ENCODE results near the gene NR2F1-AS1. TPM values are rescaled to one million over a fixed set of nuclear protein-coding genes. Genes with fewer than 3 reads are reported as not detected.

NR2F1-AS1 gene
- total and polyA plus RNA-seq, 2 experiments from 2014 or later = 0.59 to 4.5 TPM

DNA sequence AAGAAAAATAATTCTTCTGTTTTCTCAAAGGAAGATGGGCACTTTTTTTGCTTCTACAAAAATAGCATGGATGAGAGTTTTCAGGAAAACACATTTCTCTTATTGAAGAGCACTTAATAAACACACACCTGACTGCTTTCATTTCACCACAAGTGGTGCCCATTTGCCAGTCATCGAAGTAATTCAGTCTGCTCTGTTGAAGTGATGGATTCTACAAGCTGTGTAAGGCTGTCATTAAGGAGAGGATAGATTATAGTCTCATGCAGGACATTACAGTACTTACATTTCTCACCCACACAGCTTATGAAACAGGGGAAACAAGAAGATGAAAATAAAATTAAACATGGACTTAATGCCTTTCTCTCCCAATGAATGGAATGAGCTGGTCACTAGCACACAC, 165.2 kb downstream of the NR2F1-AS1 start:
- no peak for TF ChIP-seq EZH2phosphoT487 (IDR thresholded peaks at IDR 0.05; ENCODE audit: unreplicated experiment)
- H3K27ac ChIP-seq (ENCODE audit: low read depth) = no peak overlapping the region
- H3K79me2 ChIP-seq (replicated peaks; ENCODE audit: insufficient read depth) = no peaks in the 10 kb centered on the region
- H3K4me3 Mint-ChIP-seq = no peak overlapping the region
- no peaks in the 10 kb centered on the region for H3K36me3 ChIP-seq (ENCODE audit: insufficient read depth)
- H3K36me3 Mint-ChIP-seq (ENCODE audit: low read depth) = no peaks in the 10 kb centered on the region
- H2AFZ ChIP-seq = no peak overlapping the region
- no peaks in the 10 kb centered on the region; the same call in 2 of the 3 replicates for H3K9me3 Mint-ChIP-seq
- H3F3A ChIP-seq (replicated peaks; ENCODE audit: low read depth) = no peaks in the 10 kb centered on the region
- peaks cover 23% of the 10 kb centered on the region for H3K4me1 Mint-ChIP-seq
- H3K27me3 Mint-ChIP-seq (ENCODE audit: insufficient read depth, low read depth, poor library complexity) = peaks cover 2% of the 10 kb centered on the region
- no peaks in the 10 kb centered on the region for H4K20me1 ChIP-seq (replicated peaks; ENCODE audit: insufficient read depth)
- H3K4me1 ChIP-seq (ENCODE audit: insufficient read depth) = 0 out of 2 replicates have a peak, but pooled peaks cover 7% of the 10 kb centered on the region
- ATAC-seq (no peak), DNase-seq (ENCODE audit: low spot score) (no peak)
- H3K9me2 ChIP-seq (ENCODE audit: insufficient read depth) = no peaks in the 10 kb centered on the region
- H3K4me2 ChIP-seq = no peak overlapping the region
- no peaks in the 10 kb centered on the region for H3K27me3 ChIP-seq (ENCODE audit: insufficient read depth)
- no peak overlapping the region for H3K27ac Mint-ChIP-seq
- no peak overlapping the region for H3K4me3 ChIP-seq

DNA sequence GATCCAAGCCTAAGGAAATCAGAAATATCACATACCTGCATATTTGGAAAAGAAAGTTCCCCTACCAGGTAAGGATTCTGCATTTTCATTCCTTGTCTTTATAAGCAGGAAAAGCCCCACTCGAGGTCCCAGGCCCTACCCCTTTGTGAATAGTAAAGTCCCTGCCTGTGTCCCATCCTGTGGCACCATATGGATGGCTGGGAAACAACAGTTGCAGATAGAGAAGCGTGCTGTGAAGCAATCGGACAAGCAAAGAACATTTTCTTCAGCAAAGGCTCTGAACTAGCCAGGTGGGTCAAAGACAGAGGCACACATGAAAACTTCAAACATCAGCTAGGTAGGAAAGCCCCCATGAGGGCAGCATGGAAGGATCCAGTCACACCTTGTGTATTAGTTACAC, 169.3 kb downstream of the NR2F1-AS1 start:
- Histone ChIP-seq H3K4me1 (ENCODE audit: insufficient read depth) (peaks cover 17% of the 10 kb centered on the region), H3F3A (replicated peaks; ENCODE audit: low read depth) (no peaks in the 10 kb centered on the region), H3K27me3 (ENCODE audit: insufficient read depth) (no peaks in the 10 kb centered on the region), H3K4me2 (no peak overlapping the region), H2AFZ (peak overlapping the region; percentile 8; the same call in 1 of the 2 replicates), H4K20me1 (replicated peaks; ENCODE audit: insufficient read depth) (no peaks in the 10 kb centered on the region), H3K36me3 (ENCODE audit: insufficient read depth) (no peaks in the 10 kb centered on the region), H3K4me3 (no peak overlapping the region), H3K27ac (ENCODE audit: low read depth) (no peak overlapping the region), H3K9me2 (ENCODE audit: insufficient read depth) (no peaks in the 10 kb centered on the region), H3K79me2 (replicated peaks; ENCODE audit: insufficient read depth) (no peaks in the 10 kb centered on the region)
- peaks cover 22% of the 10 kb centered on the region for H3K4me1 Mint-ChIP-seq
- TF ChIP-seq POLR2AphosphoS5 (IDR thresholded peaks at IDR 0.05; ENCODE audit: low read depth) = no peak
- ATAC-seq (no peak), DNase-seq (ENCODE audit: low spot score) (no peak)
- H3K27ac Mint-ChIP-seq = no peak overlapping the region
- H3K36me3 Mint-ChIP-seq (ENCODE audit: low read depth) = no peaks in the 10 kb centered on the region
- H3K27me3 Mint-ChIP-seq (ENCODE audit: insufficient read depth, low read depth, poor library complexity) = peaks cover 4% of the 10 kb centered on the region
- H3K4me3 Mint-ChIP-seq = no peak overlapping the region
- H3K9me3 Mint-ChIP-seq = no peaks in the 10 kb centered on the region

DNA sequence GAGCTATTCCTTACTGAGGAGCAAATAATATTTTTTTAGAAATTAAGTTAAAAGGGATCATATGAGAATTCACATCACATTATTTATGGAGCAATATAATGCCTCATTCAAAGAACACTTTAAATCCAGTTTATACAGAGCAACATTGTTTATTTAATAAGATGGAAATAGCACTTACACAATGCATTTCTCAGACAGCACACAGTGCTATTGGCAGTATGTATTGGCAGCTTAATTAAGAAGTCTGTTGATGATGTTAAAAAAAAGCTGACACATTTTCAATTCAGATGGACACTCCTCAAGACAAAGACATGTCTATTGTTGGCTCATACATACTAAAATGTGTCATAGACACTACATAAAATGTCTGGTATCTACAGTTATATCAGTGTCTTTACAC, 171.3 kb downstream of the NR2F1-AS1 start:
- no peak overlapping the region for H3K4me3 Mint-ChIP-seq
- no peaks in the 10 kb centered on the region for H3K27me3 ChIP-seq (ENCODE audit: insufficient read depth)
- no peak overlapping the region for H3K4me3 ChIP-seq
- peaks cover 4% of the 10 kb centered on the region for H3K27me3 Mint-ChIP-seq (ENCODE audit: insufficient read depth, low read depth, poor library complexity)
- H3K9me2 ChIP-seq (ENCODE audit: insufficient read depth) = no peaks in the 10 kb centered on the region
- no peak overlapping the region for H3K4me2 ChIP-seq
- H4K20me1 ChIP-seq (replicated peaks; ENCODE audit: insufficient read depth) = no peaks in the 10 kb centered on the region
- H3K79me2 ChIP-seq (replicated peaks; ENCODE audit: insufficient read depth) = no peaks in the 10 kb centered on the region
- H3K36me3 Mint-ChIP-seq (ENCODE audit: low read depth) = no peaks in the 10 kb centered on the region
- H3F3A ChIP-seq (replicated peaks; ENCODE audit: low read depth) = no peaks in the 10 kb centered on the region
- peaks cover 23% of the 10 kb centered on the region for H3K4me1 Mint-ChIP-seq
- no peak for DNase-seq (ENCODE audit: low spot score)
- H3K9me3 Mint-ChIP-seq = no peaks in the 10 kb centered on the region
- no peak overlapping the region for H2AFZ ChIP-seq
- no peak for ATAC-seq
- H3K27ac Mint-ChIP-seq = no peak overlapping the region
- H3K27ac ChIP-seq (ENCODE audit: low read depth) = no peak overlapping the region
- peaks cover 17% of the 10 kb centered on the region for H3K4me1 ChIP-seq (ENCODE audit: insufficient read depth)
- H3K36me3 ChIP-seq (ENCODE audit: insufficient read depth) = no peaks in the 10 kb centered on the region
- TF ChIP-seq ZNF114 (CRISPR knock-in tag; IDR thresholded peaks at IDR 0.05) = no peak
- no peak for TF ChIP-seq NANOG (IDR thresholded peaks at IDR 0.05; ENCODE audit: borderline replicate concordance)
- TF ChIP-seq, protein P1, sequence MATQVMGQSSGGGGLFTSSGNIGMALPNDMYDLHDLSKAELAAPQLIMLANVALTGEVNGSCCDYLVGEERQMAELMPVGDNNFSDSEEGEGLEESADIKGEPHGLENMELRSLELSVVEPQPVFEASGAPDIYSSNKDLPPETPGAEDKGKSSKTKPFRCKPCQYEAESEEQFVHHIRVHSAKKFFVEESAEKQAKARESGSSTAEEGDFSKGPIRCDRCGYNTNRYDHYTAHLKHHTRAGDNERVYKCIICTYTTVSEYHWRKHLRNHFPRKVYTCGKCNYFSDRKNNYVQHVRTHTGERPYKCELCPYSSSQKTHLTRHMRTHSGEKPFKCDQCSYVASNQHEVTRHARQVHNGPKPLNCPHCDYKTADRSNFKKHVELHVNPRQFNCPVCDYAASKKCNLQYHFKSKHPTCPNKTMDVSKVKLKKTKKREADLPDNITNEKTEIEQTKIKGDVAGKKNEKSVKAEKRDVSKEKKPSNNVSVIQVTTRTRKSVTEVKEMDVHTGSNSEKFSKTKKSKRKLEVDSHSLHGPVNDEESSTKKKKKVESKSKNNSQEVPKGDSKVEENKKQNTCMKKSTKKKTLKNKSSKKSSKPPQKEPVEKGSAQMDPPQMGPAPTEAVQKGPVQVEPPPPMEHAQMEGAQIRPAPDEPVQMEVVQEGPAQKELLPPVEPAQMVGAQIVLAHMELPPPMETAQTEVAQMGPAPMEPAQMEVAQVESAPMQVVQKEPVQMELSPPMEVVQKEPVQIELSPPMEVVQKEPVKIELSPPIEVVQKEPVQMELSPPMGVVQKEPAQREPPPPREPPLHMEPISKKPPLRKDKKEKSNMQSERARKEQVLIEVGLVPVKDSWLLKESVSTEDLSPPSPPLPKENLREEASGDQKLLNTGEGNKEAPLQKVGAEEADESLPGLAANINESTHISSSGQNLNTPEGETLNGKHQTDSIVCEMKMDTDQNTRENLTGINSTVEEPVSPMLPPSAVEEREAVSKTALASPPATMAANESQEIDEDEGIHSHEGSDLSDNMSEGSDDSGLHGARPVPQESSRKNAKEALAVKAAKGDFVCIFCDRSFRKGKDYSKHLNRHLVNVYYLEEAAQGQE (IDR thresholded peaks at IDR 0.05; ENCODE audit: unreplicated experiment) = no peak
- TF ChIP-seq ZNF331 (CRISPR knock-in tag; IDR thresholded peaks at IDR 0.05; ENCODE audit: low read depth) = no peak
- TF ChIP-seq, protein P2, sequence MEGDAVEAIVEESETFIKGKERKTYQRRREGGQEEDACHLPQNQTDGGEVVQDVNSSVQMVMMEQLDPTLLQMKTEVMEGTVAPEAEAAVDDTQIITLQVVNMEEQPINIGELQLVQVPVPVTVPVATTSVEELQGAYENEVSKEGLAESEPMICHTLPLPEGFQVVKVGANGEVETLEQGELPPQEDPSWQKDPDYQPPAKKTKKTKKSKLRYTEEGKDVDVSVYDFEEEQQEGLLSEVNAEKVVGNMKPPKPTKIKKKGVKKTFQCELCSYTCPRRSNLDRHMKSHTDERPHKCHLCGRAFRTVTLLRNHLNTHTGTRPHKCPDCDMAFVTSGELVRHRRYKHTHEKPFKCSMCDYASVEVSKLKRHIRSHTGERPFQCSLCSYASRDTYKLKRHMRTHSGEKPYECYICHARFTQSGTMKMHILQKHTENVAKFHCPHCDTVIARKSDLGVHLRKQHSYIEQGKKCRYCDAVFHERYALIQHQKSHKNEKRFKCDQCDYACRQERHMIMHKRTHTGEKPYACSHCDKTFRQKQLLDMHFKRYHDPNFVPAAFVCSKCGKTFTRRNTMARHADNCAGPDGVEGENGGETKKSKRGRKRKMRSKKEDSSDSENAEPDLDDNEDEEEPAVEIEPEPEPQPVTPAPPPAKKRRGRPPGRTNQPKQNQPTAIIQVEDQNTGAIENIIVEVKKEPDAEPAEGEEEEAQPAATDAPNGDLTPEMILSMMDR (conservative IDR thresholded peaks at IDR 0.05; ENCODE audit: low read depth in 2 of 2) = no peak
- TF ChIP-seq JUNB (IDR thresholded peaks at IDR 0.05; ENCODE audit: unreplicated experiment) = no peak
